Measurements from ENCODE around the gene QRSL1. TPM values are rescaled to one million over a fixed set of nuclear protein-coding genes. Genes with fewer than 3 reads are reported as not detected.

Gene QRSL1
- total and polyA plus RNA-seq, 2 donors from 2014 or later = 12.5 to 18.0 TPM

GRCh38 chr6:106710580-106710979 lies 81.2 kb downstream of the QRSL1 start:
- intact Hi-C loops (cut with DNase I) = no loop called here
- H3K27ac ChIP-seq (ENCODE audit: low read depth in 2 of 2, low read length in 2 of 2) = no peak overlapping the region
- H3K9ac ChIP-seq (ENCODE audit: low read length in 3 of 3) = no peak overlapping the region
- H3K4me3 ChIP-seq (ENCODE audit: low read length in 3 of 3) = no peak overlapping the region
- no peaks in the 10 kb centered on the region for H3K9me3 ChIP-seq (ENCODE audit: control insufficient read depth in 2 of 3, insufficient read depth in 1 of 3, low read length in 3 of 3)
- H3K4me1 ChIP-seq (ENCODE audit: control insufficient read depth in 2 of 3, insufficient read depth in 2 of 3, low read depth in 1 of 3, low read length in 3 of 3) = peaks cover 0 to 8% (median 3%) of the 10 kb centered on the region in 3 donors
- TF ChIP-seq, protein P1, sequence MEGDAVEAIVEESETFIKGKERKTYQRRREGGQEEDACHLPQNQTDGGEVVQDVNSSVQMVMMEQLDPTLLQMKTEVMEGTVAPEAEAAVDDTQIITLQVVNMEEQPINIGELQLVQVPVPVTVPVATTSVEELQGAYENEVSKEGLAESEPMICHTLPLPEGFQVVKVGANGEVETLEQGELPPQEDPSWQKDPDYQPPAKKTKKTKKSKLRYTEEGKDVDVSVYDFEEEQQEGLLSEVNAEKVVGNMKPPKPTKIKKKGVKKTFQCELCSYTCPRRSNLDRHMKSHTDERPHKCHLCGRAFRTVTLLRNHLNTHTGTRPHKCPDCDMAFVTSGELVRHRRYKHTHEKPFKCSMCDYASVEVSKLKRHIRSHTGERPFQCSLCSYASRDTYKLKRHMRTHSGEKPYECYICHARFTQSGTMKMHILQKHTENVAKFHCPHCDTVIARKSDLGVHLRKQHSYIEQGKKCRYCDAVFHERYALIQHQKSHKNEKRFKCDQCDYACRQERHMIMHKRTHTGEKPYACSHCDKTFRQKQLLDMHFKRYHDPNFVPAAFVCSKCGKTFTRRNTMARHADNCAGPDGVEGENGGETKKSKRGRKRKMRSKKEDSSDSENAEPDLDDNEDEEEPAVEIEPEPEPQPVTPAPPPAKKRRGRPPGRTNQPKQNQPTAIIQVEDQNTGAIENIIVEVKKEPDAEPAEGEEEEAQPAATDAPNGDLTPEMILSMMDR (IDR thresholded peaks at IDR 0.05; ENCODE audit: borderline replicate concordance, extremely low read depth, insufficient read depth) = no peak
- H3K27me3 ChIP-seq (ENCODE audit: control insufficient read depth, insufficient read depth, low read length) = no peaks in the 10 kb centered on the region
- DNase-seq = no peak
- FAIRE-seq = no peak
- no peaks in the 10 kb centered on the region for H3K36me3 ChIP-seq (ENCODE audit: control insufficient read depth in 2 of 3, insufficient read depth in 3 of 3, low read length in 3 of 3)

DNA sequence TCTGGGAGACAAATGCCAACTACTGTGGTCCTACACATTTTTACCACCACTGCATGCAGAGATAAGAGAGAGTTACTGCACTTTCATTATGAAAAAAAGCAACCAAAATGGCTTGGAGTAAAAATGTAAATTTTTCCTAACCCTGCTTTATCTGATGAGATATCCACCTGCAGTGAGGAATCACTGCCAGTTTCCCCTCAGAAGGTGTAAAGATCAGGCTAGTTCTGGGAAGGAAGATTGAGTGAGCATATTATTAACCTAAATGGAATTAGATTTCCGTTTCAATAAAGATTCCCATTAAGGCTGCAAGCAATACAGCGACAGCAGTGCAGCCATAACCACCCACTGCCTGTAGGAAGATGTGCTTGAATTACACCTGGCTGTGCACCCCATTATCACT lies 84.9 kb downstream of the QRSL1 start:
- H3K27ac ChIP-seq (ENCODE audit: low read depth in 2 of 2, low read length in 2 of 2) = no peak overlapping the region
- H3K4me1 ChIP-seq (ENCODE audit: control insufficient read depth in 2 of 3, insufficient read depth in 2 of 3, low read depth in 1 of 3, low read length in 3 of 3) = peaks cover 0 to 8% (median 3%) of the 10 kb centered on the region in 3 donors
- H3K36me3 ChIP-seq (ENCODE audit: control insufficient read depth in 2 of 3, insufficient read depth in 3 of 3, low read length in 3 of 3) = no peaks in the 10 kb centered on the region
- H3K9me3 ChIP-seq (ENCODE audit: control insufficient read depth in 2 of 3, insufficient read depth in 1 of 3, low read length in 3 of 3) = no peaks in the 10 kb centered on the region
- no peaks in the 10 kb centered on the region for H3K27me3 ChIP-seq (ENCODE audit: control insufficient read depth, insufficient read depth, low read length)
- H3K4me3 ChIP-seq (ENCODE audit: low read length in 3 of 3) = no peak overlapping the region
- intact Hi-C loops (cut with DNase I) = no loop called here
- no peak overlapping the region for H3K9ac ChIP-seq (ENCODE audit: low read length in 3 of 3)
- FAIRE-seq (no peak), DNase-seq (no peak)
- TF ChIP-seq, protein P1 (IDR thresholded peaks at IDR 0.05; ENCODE audit: borderline replicate concordance, extremely low read depth, insufficient read depth) = no peak

GRCh38 chr6:106715922-106716321 lies 86.5 kb downstream of the QRSL1 start:
- FAIRE-seq = no peak
- no peaks in the 10 kb centered on the region for H3K36me3 ChIP-seq (ENCODE audit: control insufficient read depth in 2 of 3, insufficient read depth in 3 of 3, low read length in 3 of 3)
- intact Hi-C loops (cut with DNase I) = no loop called here

More at GRCh38 chr6:106715922-106716321, 86.5 kb downstream of the QRSL1 start:
- TF ChIP-seq, protein P1 (IDR thresholded peaks at IDR 0.05; ENCODE audit: borderline replicate concordance, extremely low read depth, insufficient read depth) = no peak
- no peaks in the 10 kb centered on the region for H3K9me3 ChIP-seq (ENCODE audit: control insufficient read depth in 2 of 3, insufficient read depth in 1 of 3, low read length in 3 of 3)
- peaks cover 0 to 8% (median 3%) of the 10 kb centered on the region in 3 donors for H3K4me1 ChIP-seq (ENCODE audit: control insufficient read depth in 2 of 3, insufficient read depth in 2 of 3, low read depth in 1 of 3, low read length in 3 of 3)
- H3K27me3 ChIP-seq (ENCODE audit: control insufficient read depth, insufficient read depth, low read length) = no peaks in the 10 kb centered on the region
- no peak overlapping the region for H3K9ac ChIP-seq (ENCODE audit: low read length in 3 of 3)
- DNase-seq = no peak
- H3K27ac ChIP-seq (ENCODE audit: low read depth in 2 of 2, low read length in 2 of 2) = no peak overlapping the region
- H3K4me3 ChIP-seq (ENCODE audit: low read length in 3 of 3) = no peak overlapping the region
